ENCODE data around the gene CDH12.
"Not testable (repeated sequence)": the region's sequence is repeated elsewhere in the genome, so short reads cannot be mapped to it uniquely, and the experiment has no call there.

CDH12 gene

GRCh38 chr5:22154779-22155178 is 698.4 kb downstream of the CDH12 start:
- not testable (repeated sequence) for DNase-seq (ENCODE audit: low read depth)

GRCh38 chr5:22151801-22152200 is 701.3 kb downstream of the CDH12 start:
- DNase-seq (ENCODE audit: low read depth): not testable (repeated sequence)

- DNase-seq (ENCODE audit: low read depth): not testable (repeated sequence)
Observed at GRCh38 chr5:22140418-22140817, 712.7 kb downstream of the CDH12 start.

GRCh38 chr5:22139662-22140300 is 713.4 kb downstream of the CDH12 start:
- not testable (repeated sequence) for DNase-seq (ENCODE audit: low read depth)

GRCh38 chr5:22111320-22111719 is 741.8 kb downstream of the CDH12 start:
- DNase-seq (ENCODE audit: low read depth): no peak

- no peak for DNase-seq (ENCODE audit: low read depth)
Observed at GRCh38 chr5:22109315-22109714, 743.8 kb downstream of the CDH12 start.

GRCh38 chr5:22108545-22108944 is 744.6 kb downstream of the CDH12 start:
- no peak for DNase-seq (ENCODE audit: low read depth)

GRCh38 chr5:22102823-22103359 is 750.3 kb downstream of the CDH12 start:
- no peak for DNase-seq (ENCODE audit: low read depth)

GRCh38 chr5:22088517-22088916 is 764.6 kb downstream of the CDH12 start:
- DNase-seq (ENCODE audit: low read depth): no peak

GRCh38 chr5:22079566-22079965 is 773.6 kb downstream of the CDH12 start:
- DNase-seq (ENCODE audit: low read depth): no peak

GRCh38 chr5:22079002-22079401 is 774.1 kb downstream of the CDH12 start:
- no peak for DNase-seq (ENCODE audit: low read depth)

GRCh38 chr5:22076586-22076985 is 776.6 kb downstream of the CDH12 start:
- DNase-seq (ENCODE audit: low read depth): no peak

- no peak for DNase-seq (ENCODE audit: low read depth)
Observed at GRCh38 chr5:22070186-22070728, 782.9 kb downstream of the CDH12 start.

- no peak for DNase-seq (ENCODE audit: low read depth)
Observed at GRCh38 chr5:22063717-22064116, 789.4 kb downstream of the CDH12 start.

- DNase-seq (ENCODE audit: low read depth): no peak
Observed at GRCh38 chr5:22058620-22059019, 794.5 kb downstream of the CDH12 start.

- DNase-seq (ENCODE audit: low read depth): no peak
Observed at GRCh38 chr5:22057012-22057411, 796.1 kb downstream of the CDH12 start.

GRCh38 chr5:22056601-22057000 is 796.5 kb downstream of the CDH12 start:
- DNase-seq (ENCODE audit: low read depth): no peak

- no peak for DNase-seq (ENCODE audit: low read depth)
Observed at GRCh38 chr5:22053195-22053594, 799.9 kb downstream of the CDH12 start.

- DNase-seq (ENCODE audit: low read depth): no peak
Observed at GRCh38 chr5:22051881-22052280, 801.3 kb downstream of the CDH12 start.

- no peak for DNase-seq (ENCODE audit: low read depth)
Observed at GRCh38 chr5:22050931-22051330, 802.2 kb downstream of the CDH12 start.

- DNase-seq (ENCODE audit: low read depth): no peak
Observed at GRCh38 chr5:22044229-22044628, 808.9 kb downstream of the CDH12 start.

- DNase-seq (ENCODE audit: low read depth): no peak
Observed at GRCh38 chr5:22036061-22036460, 817.1 kb downstream of the CDH12 start.

GRCh38 chr5:22033066-22033465 is 820.1 kb downstream of the CDH12 start:
- no peak for DNase-seq (ENCODE audit: low read depth)

GRCh38 chr5:22023784-22024183 is 829.4 kb downstream of the CDH12 start:
- DNase-seq (ENCODE audit: low read depth): no peak

Measured in stimulated activated CD8-positive, alpha-beta memory T cell treated with anti-CD3 and anti-CD28 coated beads, Interleukin-12 subunit alpha, Interleukin-12 subunit beta, amount 100 ng/mL, for 1 hour (primary cell).